Measurements from ENCODE around the gene MDM2. TPM values are rescaled to one million over a fixed set of nuclear protein-coding genes. Genes with fewer than 3 reads are reported as not detected.

MDM2 gene
- total and polyA plus RNA-seq, 2 of the 13 experiments (the other 11 are each of a cell fraction or from before 2014, with no cell fraction given): 29.3 to 314 TPM

DNA sequence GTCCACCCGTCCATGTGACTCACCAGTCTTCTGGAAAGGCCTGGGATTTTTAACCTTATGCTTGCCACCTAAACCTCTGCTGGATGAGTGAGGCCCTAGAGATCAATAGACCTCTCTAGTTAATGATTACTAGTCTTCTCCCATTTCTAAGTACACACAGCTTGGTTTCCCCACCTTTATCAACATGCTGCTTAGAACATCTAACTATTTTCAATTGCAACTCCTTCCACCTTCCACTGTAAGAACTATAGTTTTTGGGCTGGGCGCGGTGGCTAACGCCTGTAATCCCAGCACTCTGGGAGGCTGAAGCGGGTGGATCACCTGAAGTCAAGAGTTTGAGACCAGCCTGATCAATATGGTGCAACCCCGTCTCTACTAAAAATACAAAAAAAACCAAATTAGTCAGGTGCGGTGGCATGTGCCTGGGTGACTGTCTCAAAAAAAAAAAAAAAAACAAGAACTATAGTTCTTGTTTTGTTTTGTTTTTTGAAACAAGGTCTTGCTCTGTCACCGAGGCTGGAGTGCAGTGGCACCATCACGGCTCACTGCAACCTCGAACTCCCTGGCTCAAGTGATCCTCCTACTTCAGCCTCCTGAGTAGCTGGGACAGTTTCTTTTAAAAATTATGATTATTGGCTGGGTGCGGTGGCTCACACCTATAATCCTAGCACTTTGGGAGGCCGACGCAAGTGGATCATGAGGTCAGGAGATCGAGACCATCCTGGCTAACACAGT is 18.7 kb upstream of the MDM2 start (continued):
- TF ChIP-seq CCDC6 (CRISPR knock-in tag; IDR thresholded peaks at IDR 0.05) (no peak; the same call in 1 of the 2 replicates), ZNF562 (CRISPR knock-in tag; IDR thresholded peaks at IDR 0.05; ENCODE audit: borderline replicate concordance) (no peak), JUN (CRISPR knock-in tag; IDR thresholded peaks at IDR 0.05) (no peak), NCOA2 (CRISPR knock-in tag; IDR thresholded peaks at IDR 0.05) (peak; percentile 81), BCL6 (CRISPR knock-in tag; IDR thresholded peaks at IDR 0.05) (peak; percentile 67), TBP (CRISPR knock-in tag; IDR thresholded peaks at IDR 0.05) (no peak), ZNF207 (IDR thresholded peaks at IDR 0.05; ENCODE audit: borderline replicate concordance) (no peak), ZNF557 (CRISPR knock-in tag; IDR thresholded peaks at IDR 0.05) (peak; percentile 73; the same call in 1 of the 2 replicates), HDAC2 (CRISPR knock-in tag; IDR thresholded peaks at IDR 0.05) (peak; percentile 76; the same call in 1 of the 2 replicates), ZFP1 (CRISPR knock-in tag; IDR thresholded peaks at IDR 0.05) (peak; percentile 74; the same call in 1 of the 2 replicates), MYC (CRISPR knock-in tag; IDR thresholded peaks at IDR 0.05; ENCODE audit: borderline replicate concordance) (peak; percentile 31; the same call in 1 of the 2 replicates), SOX6 (IDR thresholded peaks at IDR 0.05) (no peak), SOX6 (CRISPR knock-in tag; IDR thresholded peaks at IDR 0.05) (peak; percentile 82), ZBTB8A (CRISPR knock-in tag; IDR thresholded peaks at IDR 0.05; ENCODE audit: borderline replicate concordance, low read depth) (no peak), GATAD2A (CRISPR knock-in tag; IDR thresholded peaks at IDR 0.05) (peak; percentile 92)
- TF ChIP-seq, protein P1, sequence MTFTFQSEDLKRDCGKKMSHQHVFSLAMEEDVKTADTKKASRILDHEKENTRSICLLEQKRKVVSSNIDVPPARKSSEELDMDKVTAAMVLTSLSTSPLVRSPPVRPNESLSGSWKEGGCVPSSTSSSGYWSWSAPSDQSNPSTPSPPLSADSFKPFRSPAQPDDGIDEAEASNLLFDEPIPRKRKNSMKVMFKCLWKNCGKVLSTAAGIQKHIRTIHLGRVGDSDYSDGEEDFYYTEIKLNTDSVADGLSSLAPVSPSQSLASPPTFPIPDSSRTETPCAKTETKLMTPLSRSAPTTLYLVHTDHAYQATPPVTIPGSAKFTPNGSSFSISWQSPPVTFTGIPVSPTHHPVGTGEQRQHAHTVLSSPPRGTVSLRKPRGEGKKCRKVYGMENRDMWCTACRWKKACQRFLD (CRISPR knock-in tag; IDR thresholded peaks at IDR 0.05; ENCODE audit: borderline replicate concordance): 0 out of 2 replicates have a peak, but pooled peaks have one; percentile 36
- TF ChIP-seq, protein P2, sequence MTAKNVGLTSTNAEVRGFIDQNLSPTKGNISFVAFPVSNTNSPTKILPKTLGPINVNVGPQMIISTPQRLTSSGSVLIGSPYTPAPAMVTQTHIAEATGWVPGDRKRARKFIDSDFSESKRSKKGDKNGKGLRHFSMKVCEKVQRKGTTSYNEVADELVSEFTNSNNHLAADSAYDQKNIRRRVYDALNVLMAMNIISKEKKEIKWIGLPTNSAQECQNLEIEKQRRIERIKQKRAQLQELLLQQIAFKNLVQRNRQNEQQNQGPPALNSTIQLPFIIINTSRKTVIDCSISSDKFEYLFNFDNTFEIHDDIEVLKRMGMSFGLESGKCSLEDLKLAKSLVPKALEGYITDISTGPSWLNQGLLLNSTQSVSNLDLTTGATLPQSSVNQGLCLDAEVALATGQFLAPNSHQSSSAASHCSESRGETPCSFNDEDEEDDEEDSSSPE (CRISPR knock-in tag; IDR thresholded peaks at IDR 0.05): peak; percentile 45
- TF ChIP-seq, protein P3, sequence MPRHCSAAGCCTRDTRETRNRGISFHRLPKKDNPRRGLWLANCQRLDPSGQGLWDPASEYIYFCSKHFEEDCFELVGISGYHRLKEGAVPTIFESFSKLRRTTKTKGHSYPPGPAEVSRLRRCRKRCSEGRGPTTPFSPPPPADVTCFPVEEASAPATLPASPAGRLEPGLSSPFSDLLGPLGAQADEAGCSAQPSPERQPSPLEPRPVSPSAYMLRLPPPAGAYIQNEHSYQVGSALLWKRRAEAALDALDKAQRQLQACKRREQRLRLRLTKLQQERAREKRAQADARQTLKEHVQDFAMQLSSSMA (CRISPR knock-in tag; IDR thresholded peaks at IDR 0.05): no peak
- TF ChIP-seq, protein P4, sequence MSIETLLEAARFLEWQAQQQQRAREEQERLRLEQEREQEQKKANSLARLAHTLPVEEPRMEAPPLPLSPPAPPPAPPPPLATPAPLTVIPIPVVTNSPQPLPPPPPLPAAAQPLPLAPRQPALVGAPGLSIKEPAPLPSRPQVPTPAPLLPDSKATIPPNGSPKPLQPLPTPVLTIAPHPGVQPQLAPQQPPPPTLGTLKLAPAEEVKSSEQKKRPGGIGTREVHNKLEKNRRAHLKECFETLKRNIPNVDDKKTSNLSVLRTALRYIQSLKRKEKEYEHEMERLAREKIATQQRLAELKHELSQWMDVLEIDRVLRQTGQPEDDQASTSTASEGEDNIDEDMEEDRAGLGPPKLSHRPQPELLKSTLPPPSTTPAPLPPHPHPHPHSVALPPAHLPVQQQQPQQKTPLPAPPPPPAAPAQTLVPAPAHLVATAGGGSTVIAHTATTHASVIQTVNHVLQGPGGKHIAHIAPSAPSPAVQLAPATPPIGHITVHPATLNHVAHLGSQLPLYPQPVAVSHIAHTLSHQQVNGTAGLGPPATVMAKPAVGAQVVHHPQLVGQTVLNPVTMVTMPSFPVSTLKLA (IDR thresholded peaks at IDR 0.05): no peak
- TF ChIP-seq, protein P5, sequence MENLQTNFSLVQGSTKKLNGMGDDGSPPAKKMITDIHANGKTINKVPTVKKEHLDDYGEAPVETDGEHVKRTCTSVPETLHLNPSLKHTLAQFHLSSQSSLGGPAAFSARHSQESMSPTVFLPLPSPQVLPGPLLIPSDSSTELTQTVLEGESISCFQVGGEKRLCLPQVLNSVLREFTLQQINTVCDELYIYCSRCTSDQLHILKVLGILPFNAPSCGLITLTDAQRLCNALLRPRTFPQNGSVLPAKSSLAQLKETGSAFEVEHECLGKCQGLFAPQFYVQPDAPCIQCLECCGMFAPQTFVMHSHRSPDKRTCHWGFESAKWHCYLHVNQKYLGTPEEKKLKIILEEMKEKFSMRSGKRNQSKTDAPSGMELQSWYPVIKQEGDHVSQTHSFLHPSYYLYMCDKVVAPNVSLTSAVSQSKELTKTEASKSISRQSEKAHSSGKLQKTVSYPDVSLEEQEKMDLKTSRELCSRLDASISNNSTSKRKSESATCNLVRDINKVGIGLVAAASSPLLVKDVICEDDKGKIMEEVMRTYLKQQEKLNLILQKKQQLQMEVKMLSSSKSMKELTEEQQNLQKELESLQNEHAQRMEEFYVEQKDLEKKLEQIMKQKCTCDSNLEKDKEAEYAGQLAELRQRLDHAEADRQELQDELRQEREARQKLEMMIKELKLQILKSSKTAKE (CRISPR knock-in tag; IDR thresholded peaks at IDR 0.05; ENCODE audit: borderline replicate concordance): no peak
- TF ChIP-seq, protein P6, sequence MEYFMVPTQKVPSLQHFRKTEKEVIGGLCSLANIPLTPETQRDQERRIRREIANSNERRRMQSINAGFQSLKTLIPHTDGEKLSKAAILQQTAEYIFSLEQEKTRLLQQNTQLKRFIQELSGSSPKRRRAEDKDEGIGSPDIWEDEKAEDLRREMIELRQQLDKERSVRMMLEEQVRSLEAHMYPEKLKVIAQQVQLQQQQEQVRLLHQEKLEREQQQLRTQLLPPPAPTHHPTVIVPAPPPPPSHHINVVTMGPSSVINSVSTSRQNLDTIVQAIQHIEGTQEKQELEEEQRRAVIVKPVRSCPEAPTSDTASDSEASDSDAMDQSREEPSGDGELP (IDR thresholded peaks at IDR 0.05; ENCODE audit: borderline replicate concordance, low read depth): peak; percentile 28; the same call in 1 of the 2 replicates
- TF ChIP-seq, protein P7, sequence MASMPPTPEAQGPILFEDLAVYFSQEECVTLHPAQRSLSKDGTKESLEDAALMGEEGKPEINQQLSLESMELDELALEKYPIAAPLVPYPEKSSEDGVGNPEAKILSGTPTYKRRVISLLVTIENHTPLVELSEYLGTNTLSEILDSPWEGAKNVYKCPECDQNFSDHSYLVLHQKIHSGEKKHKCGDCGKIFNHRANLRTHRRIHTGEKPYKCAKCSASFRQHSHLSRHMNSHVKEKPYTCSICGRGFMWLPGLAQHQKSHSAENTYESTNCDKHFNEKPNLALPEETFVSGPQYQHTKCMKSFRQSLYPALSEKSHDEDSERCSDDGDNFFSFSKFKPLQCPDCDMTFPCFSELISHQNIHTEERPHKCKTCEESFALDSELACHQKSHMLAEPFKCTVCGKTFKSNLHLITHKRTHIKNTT (CRISPR knock-in tag; IDR thresholded peaks at IDR 0.05): no peak

Measured in HepG2 (cell line).